ENCODE data around the gene MACF1.

Gene MACF1

GRCh38 chr1:39261712-39262221, 57.3 kb downstream of the MACF1 start:
- no peak for DNase-seq (ENCODE audit: low spot score)

- DNase-seq (ENCODE audit: low spot score): peak; percentile 40
Measured at GRCh38 chr1:39262802-39263201, 58.3 kb downstream of the MACF1 start.

GRCh38 chr1:39266269-39266668, 61.8 kb downstream of the MACF1 start:
- DNase-seq (ENCODE audit: low spot score): no peak

- DNase-seq (ENCODE audit: low spot score): no peak
Measured at GRCh38 chr1:39266792-39267191, 62.3 kb downstream of the MACF1 start.

- DNase-seq (ENCODE audit: low spot score): peak; percentile 66
Measured at GRCh38 chr1:39268112-39268581, 63.7 kb downstream of the MACF1 start.

GRCh38 chr1:39268906-39269305, 64.4 kb downstream of the MACF1 start:
- DNase-seq (ENCODE audit: low spot score): no peak

GRCh38 chr1:39269349-39269748, 64.9 kb downstream of the MACF1 start:
- DNase-seq (ENCODE audit: low spot score): no peak

GRCh38 chr1:39269791-39270342, 65.4 kb downstream of the MACF1 start:
- DNase-seq (ENCODE audit: low spot score): peak; percentile 25

- no peak for DNase-seq (ENCODE audit: low spot score)
Measured at GRCh38 chr1:39270368-39270767, 65.9 kb downstream of the MACF1 start.

GRCh38 chr1:39272027-39272797, 67.7 kb downstream of the MACF1 start:
- peak; percentile 49 for DNase-seq (ENCODE audit: low spot score)

- no peak for DNase-seq (ENCODE audit: low spot score)
Measured at GRCh38 chr1:39272798-39273469, 68.4 kb downstream of the MACF1 start.

- no peak for DNase-seq (ENCODE audit: low spot score)
Measured at GRCh38 chr1:39275836-39276507, 71.5 kb downstream of the MACF1 start.

- DNase-seq (ENCODE audit: low spot score): no peak
Measured at GRCh38 chr1:39277879-39278278, 73.4 kb downstream of the MACF1 start.

GRCh38 chr1:39282537-39283216, 78.2 kb downstream of the MACF1 start:
- no peak for DNase-seq (ENCODE audit: low spot score)

- DNase-seq (ENCODE audit: low spot score): no peak
Measured at GRCh38 chr1:39283858-39284257, 79.4 kb downstream of the MACF1 start.

- no peak for DNase-seq (ENCODE audit: low spot score)
Measured at GRCh38 chr1:39287541-39287940, 83.0 kb downstream of the MACF1 start.

- no peak for DNase-seq (ENCODE audit: low spot score)
Measured at GRCh38 chr1:39288735-39289465, 84.4 kb downstream of the MACF1 start.

- DNase-seq (ENCODE audit: low spot score): no peak
Measured at GRCh38 chr1:39292401-39292800, 87.9 kb downstream of the MACF1 start.

GRCh38 chr1:39293375-39294070, 89.0 kb downstream of the MACF1 start:
- no peak for DNase-seq (ENCODE audit: low spot score)

- no peak for DNase-seq (ENCODE audit: low spot score)
Measured at GRCh38 chr1:39294531-39294930, 90.0 kb downstream of the MACF1 start.
